ENCODE results near the gene BBS9. TPM values are rescaled to one million over a fixed set of nuclear protein-coding genes. Genes with fewer than 3 reads are reported as not detected.

The BBS9 gene
- total and polyA plus RNA-seq, 2 of the 4 experiments (the other 2 are of a cell fraction), result 7.9 to 9.5 TPM

- Histone ChIP-seq H4K20me1 (ENCODE audit: insufficient read depth, low read length) (peaks cover 4% of the 10 kb centered on the region; the same call in 1 of the 2 replicates), H3K36me3 (ENCODE audit: control insufficient read depth, insufficient read depth, low read length) (no peaks in the 10 kb centered on the region), H3K9me1 (ENCODE audit: insufficient read depth, low read length) (no peaks in the 10 kb centered on the region), H2BK20ac (ENCODE audit: low read depth, low read length) (no peak overlapping the region), H3K14ac (replicated peaks; ENCODE audit: low read depth, low read length) (no peak overlapping the region), H2BK120ac (ENCODE audit: low read depth, low read length) (no peak overlapping the region), H4K5ac (ENCODE audit: low read depth, low read length) (no peak overlapping the region), H2BK15ac (ENCODE audit: low read depth, low read length) (no peak overlapping the region), H4K8ac (ENCODE audit: low read depth in 2 of 2, low read length in 2 of 2) (no peak overlapping the region), H3K4me3 (ENCODE audit: insufficient read depth, low read depth, low read length) (no peak overlapping the region), H3K79me1 (ENCODE audit: low read depth in 1 of 2, low read length in 2 of 2) (peaks cover 4 to 8% of the 10 kb centered on the region in 2 experiments; a peak in 3 of 4 replicates), H3K4ac (ENCODE audit: low read depth, low read length) (no peak overlapping the region), H4K91ac (ENCODE audit: insufficient read depth, low read depth, low read length) (no peak overlapping the region), H3K56ac (ENCODE audit: extremely low read depth, insufficient read depth, low read length) (no peak overlapping the region), H3K23ac (ENCODE audit: low read depth, low read length) (no peak overlapping the region), H3K27ac (ENCODE audit: insufficient read depth, low read length) (no peak overlapping the region), H2AK5ac (ENCODE audit: low read depth, low read length) (no peak overlapping the region), H3K18ac (ENCODE audit: low read depth, low read length) (no peak overlapping the region), H3K4me1 (ENCODE audit: control insufficient read depth, insufficient read depth, low read length) (peaks cover 2% of the 10 kb centered on the region; the same call in 1 of the 2 replicates), H3K27me3 (ENCODE audit: control insufficient read depth, insufficient read depth, low read length) (no peaks in the 10 kb centered on the region), H2AFZ (replicated peaks; ENCODE audit: low read length, poor library complexity) (no peak overlapping the region), H3K9ac (ENCODE audit: low read depth, low read length) (no peak overlapping the region), H2AK9ac (replicated peaks; ENCODE audit: low read depth, low read length, poor library complexity) (no peak overlapping the region), H2BK5ac (ENCODE audit: low read depth, low read length, poor library complexity, severe bottlenecking) (no peak overlapping the region), H3K4me2 (ENCODE audit: low read depth, low read length) (no peak overlapping the region), H3K9me3 (ENCODE audit: control insufficient read depth, insufficient read depth, low read length) (no peaks in the 10 kb centered on the region)
- ATAC-seq (ENCODE audit: low read depth) (no peak), DNase-seq (no peak)
- in situ Hi-C loops (cut with MboI; ENCODE audit: low sequenced_read_pairs) (no loop called here), dilution Hi-C loops (cut with HindIII; ENCODE audit: low sequenced_read_pairs, unreplicated experiment) (no loop called here), intact Hi-C loops (cut with micrococcal nuclease) (no loop called here)
- ChIA-PET CTCF (no interaction called here), POLR2A (ENCODE audit: unreplicated experiment) (no interaction called here)
- BruUV-seq (replicated peaks), result no TSS peak
- no CpG with 5 or more reads among the region's 1 CpG for WGBS, 2 experiments (ENCODE audit: extremely low coverage in 2 of 2, insufficient read length in 1 of 2)
- TF ChIP-seq CHD1 (IDR thresholded peaks at IDR 0.05; ENCODE audit: low read depth, low read length), result no peak
- no peak for TF ChIP-seq CEBPB (IDR thresholded peaks at IDR 0.05; ENCODE audit: low read depth, low read length)
- no peak for TF ChIP-seq RAD21 (IDR thresholded peaks at IDR 0.05; ENCODE audit: low read length)
- TF ChIP-seq FOS (IDR thresholded peaks at IDR 0.05; ENCODE audit: low read depth, low read length), result no peak
- no peak for TF ChIP-seq ELK1 (IDR thresholded peaks at IDR 0.05; ENCODE audit: borderline replicate concordance, low read depth, low read length)
- no peak for TF ChIP-seq BHLHE40 (IDR thresholded peaks at IDR 0.05; ENCODE audit: low read depth, low read length)
- TF ChIP-seq NFE2L2 (IDR thresholded peaks at IDR 0.05; ENCODE audit: low read depth, low read length), result no peak
- TF ChIP-seq RCOR1 (IDR thresholded peaks at IDR 0.05; ENCODE audit: insufficient replicate concordance, low read length), result no peak
- TF ChIP-seq SMC3 (IDR thresholded peaks at IDR 0.05; ENCODE audit: low read depth, low read length), result no peak
- no peak for TF ChIP-seq MXI1 (IDR thresholded peaks at IDR 0.05; ENCODE audit: borderline replicate concordance, low read depth, low read length)
- no peak for TF ChIP-seq MAFK (IDR thresholded peaks at IDR 0.05; ENCODE audit: low read depth, low read length)
- no peak for TF ChIP-seq USF2 (IDR thresholded peaks at IDR 0.05; ENCODE audit: low read depth, low read length)
- no peak for TF ChIP-seq POLR2A (IDR thresholded peaks at IDR 0.05; ENCODE audit: low read depth, low read length)
- no peak for TF ChIP-seq RFX5 (IDR thresholded peaks at IDR 0.05; ENCODE audit: low read depth, low read length)
- no peak for TF ChIP-seq CTCF (conservative IDR thresholded peaks at IDR 0.05; ENCODE audit: low read depth, low read length)
- TF ChIP-seq MAZ (IDR thresholded peaks at IDR 0.05; ENCODE audit: borderline replicate concordance, low read depth, low read length), result no peak
Observed at GRCh38 chr7:33142585-33142984, 13.2 kb downstream of the BBS9 start.
